Right lung (tissue), 5 donors: ENCODE data around the gene C20orf202. TPM values are rescaled to one million over a fixed set of nuclear protein-coding genes. Genes with fewer than 3 reads are reported as not detected.
"Not testable (repeated sequence)": the region's sequence is repeated elsewhere in the genome, so short reads cannot be mapped to it uniquely, and the experiment has no call there.

Source experiments
- DNase-seq, 2 donors: peaks; one replicate each; pipeline ENCODE4 v3.0.0-alpha.2; 2013
- polyA plus RNA-seq, 5 donors: library from polyadenylated mRNA; unstranded; fragments of 120-200 nt; gene quantifications; one replicate each; pipeline versions ENCODE4 v1.2.1 to v1.2.3, GENCODE V29; 2013; ENCODE audit warnings: inconsistent platforms in 1 of 5, low replicate concordance in 1 of 5; ENCODE audit not compliant: insufficient read length in 5 of 5, insufficient read depth in 1 of 5

The C20orf202 gene
- polyA plus RNA-seq, 5 donors = 1.0 to 1.7 (median 1.5) TPM

- no peak for DNase-seq
These were observed 4.1 kb downstream of the C20orf202 start for GRCh38 chr20:1207293-1207878.

GRCh38 chr20:1209447-1210387, 6.5 kb downstream of the C20orf202 start:
- DNase-seq = no peak

- no peak for DNase-seq
These were observed 7.2 kb downstream of the C20orf202 start for GRCh38 chr20:1210501-1210900.

GRCh38 chr20:1212023-1212422, 8.8 kb downstream of the C20orf202 start:
- no peak for DNase-seq

GRCh38 chr20:1212607-1213396, 9.5 kb downstream of the C20orf202 start:
- DNase-seq = peak; percentile 59 to 62

GRCh38 chr20:1214838-1215261, 11.6 kb downstream of the C20orf202 start:
- no peak for DNase-seq

GRCh38 chr20:1215386-1216170, 12.3 kb downstream of the C20orf202 start:
- DNase-seq = no peak

- not testable (repeated sequence) for DNase-seq
These were observed 13.5 kb downstream of the C20orf202 start for GRCh38 chr20:1216527-1217427.

- not testable (repeated sequence) for DNase-seq
These were observed 19.5 kb downstream of the C20orf202 start for GRCh38 chr20:1222750-1223149.

GRCh38 chr20:1224205-1224890, 21.1 kb downstream of the C20orf202 start:
- DNase-seq = no peak

GRCh38 chr20:1225263-1225782, 22.1 kb downstream of the C20orf202 start:
- no peak for DNase-seq

- DNase-seq = peak; percentile 56 to 58
These were observed 22.8 kb downstream of the C20orf202 start, which contains the start of gene RAD21L1 for GRCh38 chr20:1225783-1226654. Gene RAD21L1, plus strand, starts transcription at chr20:1226044. Its CDS starts 2,410 bp downstream, at chr20:1228454.

GRCh38 chr20:1229541-1229940, 26.3 kb downstream of the C20orf202 start:
- DNase-seq = no peak

GRCh38 chr20:1232286-1233111, 29.2 kb downstream of the C20orf202 start:
- DNase-seq = peak in 1 of 2 donors; percentile 38

- no peak for DNase-seq
These were observed 37.3 kb downstream of the C20orf202 start for GRCh38 chr20:1240549-1240948.

- no peak for DNase-seq
These were observed 38.2 kb downstream of the C20orf202 start for GRCh38 chr20:1241456-1241855.

- no peak for DNase-seq
These were observed 38.8 kb downstream of the C20orf202 start for GRCh38 chr20:1242099-1242498.
